Uterus (tissue), 2 donors: Measurements from ENCODE around the gene CIAO2B.

ENCODE experiments used
- POLR2A ChIP-seq, 2 donors: fragments of 450-650 bp; IDR thresholded peaks; one replicate each; pipeline ENCODE4 v1.6.1; 2016; ENCODE audit warnings: antibody characterized with exemption in 2 of 2, mild to moderate bottlenecking in 1 of 2, moderate library complexity in 1 of 2
- TF ChIP-seq, protein P1 (sequence below), 4 experiments: fragments of 200-600 bp in 2 of 4; fragments of 450-650 bp in 2 of 4; sonication (generic) in 2 of 4; IDR thresholded peaks; one replicate each; pipeline ENCODE4 v1.5.1; 2016 to 2019; ENCODE audit warnings: antibody characterized with exemption in 4 of 4, mild to moderate bottlenecking in 2 of 4, moderate library complexity in 1 of 4

GRCh38 chr16:66948134-66948836 lies 14.1 kb upstream of the CIAO2B start:
- TF ChIP-seq, protein P1, sequence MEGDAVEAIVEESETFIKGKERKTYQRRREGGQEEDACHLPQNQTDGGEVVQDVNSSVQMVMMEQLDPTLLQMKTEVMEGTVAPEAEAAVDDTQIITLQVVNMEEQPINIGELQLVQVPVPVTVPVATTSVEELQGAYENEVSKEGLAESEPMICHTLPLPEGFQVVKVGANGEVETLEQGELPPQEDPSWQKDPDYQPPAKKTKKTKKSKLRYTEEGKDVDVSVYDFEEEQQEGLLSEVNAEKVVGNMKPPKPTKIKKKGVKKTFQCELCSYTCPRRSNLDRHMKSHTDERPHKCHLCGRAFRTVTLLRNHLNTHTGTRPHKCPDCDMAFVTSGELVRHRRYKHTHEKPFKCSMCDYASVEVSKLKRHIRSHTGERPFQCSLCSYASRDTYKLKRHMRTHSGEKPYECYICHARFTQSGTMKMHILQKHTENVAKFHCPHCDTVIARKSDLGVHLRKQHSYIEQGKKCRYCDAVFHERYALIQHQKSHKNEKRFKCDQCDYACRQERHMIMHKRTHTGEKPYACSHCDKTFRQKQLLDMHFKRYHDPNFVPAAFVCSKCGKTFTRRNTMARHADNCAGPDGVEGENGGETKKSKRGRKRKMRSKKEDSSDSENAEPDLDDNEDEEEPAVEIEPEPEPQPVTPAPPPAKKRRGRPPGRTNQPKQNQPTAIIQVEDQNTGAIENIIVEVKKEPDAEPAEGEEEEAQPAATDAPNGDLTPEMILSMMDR (IDR thresholded peaks at IDR 0.05), result no peak
- TF ChIP-seq POLR2A (IDR thresholded peaks at IDR 0.05), result no peak
